Cardiac fibroblast (primary cell): ENCODE measurements around the gene PCSK9.

Experiments
- DNase-seq, 2 donors: peaks; one replicate each; pipeline versions ENCODE4 v3.0.0 to v3.0.0-alpha.2; 2010; ENCODE audit warnings: low read depth in 2 of 2
- H3K4me3 ChIP-seq, 2 donors: replicated peaks in 1 of 2; 1 replicate in 1 of 2; 2 replicates in 1 of 2; pipeline ENCODE4 v1.5.1; 2011; ENCODE audit warnings: low read depth in 2 of 2, low read length in 2 of 2, mild to moderate bottlenecking in 2 of 2, moderate library complexity in 1 of 2
- TF ChIP-seq, protein P1 (sequence below): IDR thresholded peaks from one replicate; pipeline ENCODE4 v1.5.1; 2011; ENCODE audit warnings: low read depth, mild to moderate bottlenecking, low read length, inconsistent platforms

PCSK9 gene

DNA sequence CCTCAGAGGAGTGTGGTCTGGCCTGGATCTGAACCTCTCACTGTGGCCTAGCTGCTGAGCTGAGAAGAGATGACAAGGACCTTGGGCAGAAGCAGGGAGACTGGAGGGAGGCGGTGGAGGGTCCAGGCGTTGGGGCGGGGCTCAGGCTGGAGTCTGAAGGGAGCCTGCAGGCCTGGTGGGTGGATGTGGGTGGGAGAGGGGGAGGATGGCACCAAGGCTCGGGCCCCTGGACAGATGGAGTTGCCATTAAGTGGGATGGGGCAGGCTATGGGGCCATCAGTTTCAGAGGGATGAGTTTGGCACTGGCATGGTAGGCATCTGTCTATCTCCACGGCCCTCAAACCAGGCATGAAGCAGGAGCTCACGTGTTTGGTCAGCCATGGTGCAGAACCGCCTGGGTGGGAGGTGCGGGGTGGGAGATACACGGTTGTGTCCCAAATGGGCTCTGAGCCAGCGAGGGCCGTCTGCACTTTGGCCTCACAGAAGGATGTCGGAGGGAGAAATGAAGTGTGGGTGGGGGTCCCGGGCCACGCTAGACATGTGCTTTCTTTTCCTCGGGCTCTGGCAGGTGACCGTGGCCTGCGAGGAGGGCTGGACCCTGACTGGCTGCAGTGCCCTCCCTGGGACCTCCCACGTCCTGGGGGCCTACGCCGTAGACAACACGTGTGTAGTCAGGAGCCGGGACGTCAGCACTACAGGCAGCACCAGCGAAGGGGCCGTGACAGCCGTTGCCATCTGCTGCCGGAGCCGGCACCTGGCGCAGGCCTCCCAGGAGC is 23.6 kb downstream of the PCSK9 start:
- no peak for DNase-seq
- TF ChIP-seq, protein P1, sequence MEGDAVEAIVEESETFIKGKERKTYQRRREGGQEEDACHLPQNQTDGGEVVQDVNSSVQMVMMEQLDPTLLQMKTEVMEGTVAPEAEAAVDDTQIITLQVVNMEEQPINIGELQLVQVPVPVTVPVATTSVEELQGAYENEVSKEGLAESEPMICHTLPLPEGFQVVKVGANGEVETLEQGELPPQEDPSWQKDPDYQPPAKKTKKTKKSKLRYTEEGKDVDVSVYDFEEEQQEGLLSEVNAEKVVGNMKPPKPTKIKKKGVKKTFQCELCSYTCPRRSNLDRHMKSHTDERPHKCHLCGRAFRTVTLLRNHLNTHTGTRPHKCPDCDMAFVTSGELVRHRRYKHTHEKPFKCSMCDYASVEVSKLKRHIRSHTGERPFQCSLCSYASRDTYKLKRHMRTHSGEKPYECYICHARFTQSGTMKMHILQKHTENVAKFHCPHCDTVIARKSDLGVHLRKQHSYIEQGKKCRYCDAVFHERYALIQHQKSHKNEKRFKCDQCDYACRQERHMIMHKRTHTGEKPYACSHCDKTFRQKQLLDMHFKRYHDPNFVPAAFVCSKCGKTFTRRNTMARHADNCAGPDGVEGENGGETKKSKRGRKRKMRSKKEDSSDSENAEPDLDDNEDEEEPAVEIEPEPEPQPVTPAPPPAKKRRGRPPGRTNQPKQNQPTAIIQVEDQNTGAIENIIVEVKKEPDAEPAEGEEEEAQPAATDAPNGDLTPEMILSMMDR = no peak
- H3K4me3 ChIP-seq = no peak overlapping the region

DNA sequence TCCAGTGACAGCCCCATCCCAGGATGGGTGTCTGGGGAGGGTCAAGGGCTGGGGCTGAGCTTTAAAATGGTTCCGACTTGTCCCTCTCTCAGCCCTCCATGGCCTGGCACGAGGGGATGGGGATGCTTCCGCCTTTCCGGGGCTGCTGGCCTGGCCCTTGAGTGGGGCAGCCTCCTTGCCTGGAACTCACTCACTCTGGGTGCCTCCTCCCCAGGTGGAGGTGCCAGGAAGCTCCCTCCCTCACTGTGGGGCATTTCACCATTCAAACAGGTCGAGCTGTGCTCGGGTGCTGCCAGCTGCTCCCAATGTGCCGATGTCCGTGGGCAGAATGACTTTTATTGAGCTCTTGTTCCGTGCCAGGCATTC is 24.2 kb downstream of the PCSK9 start:
- H3K4me3 ChIP-seq = no peak overlapping the region
- TF ChIP-seq, protein P1 = no peak
- DNase-seq = no peak

DNA sequence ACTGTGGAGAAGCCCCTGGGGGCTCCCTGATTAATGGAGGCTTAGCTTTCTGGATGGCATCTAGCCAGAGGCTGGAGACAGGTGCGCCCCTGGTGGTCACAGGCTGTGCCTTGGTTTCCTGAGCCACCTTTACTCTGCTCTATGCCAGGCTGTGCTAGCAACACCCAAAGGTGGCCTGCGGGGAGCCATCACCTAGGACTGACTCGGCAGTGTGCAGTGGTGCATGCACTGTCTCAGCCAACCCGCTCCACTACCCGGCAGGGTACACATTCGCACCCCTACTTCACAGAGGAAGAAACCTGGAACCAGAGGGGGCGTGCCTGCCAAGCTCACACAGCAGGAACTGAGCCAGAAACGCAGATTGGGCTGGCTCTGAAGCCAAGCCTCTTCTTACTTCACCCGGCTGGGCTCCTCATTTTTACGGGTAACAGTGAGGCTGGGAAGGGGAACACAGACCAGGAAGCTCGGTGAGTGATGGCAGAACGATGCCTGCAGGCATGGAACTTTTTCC is 24.8 kb downstream of the PCSK9 start:
- no peak overlapping the region for H3K4me3 ChIP-seq
- TF ChIP-seq, protein P1 = peak; percentile 5
- peak; percentile 12 to 35 for DNase-seq

DNA sequence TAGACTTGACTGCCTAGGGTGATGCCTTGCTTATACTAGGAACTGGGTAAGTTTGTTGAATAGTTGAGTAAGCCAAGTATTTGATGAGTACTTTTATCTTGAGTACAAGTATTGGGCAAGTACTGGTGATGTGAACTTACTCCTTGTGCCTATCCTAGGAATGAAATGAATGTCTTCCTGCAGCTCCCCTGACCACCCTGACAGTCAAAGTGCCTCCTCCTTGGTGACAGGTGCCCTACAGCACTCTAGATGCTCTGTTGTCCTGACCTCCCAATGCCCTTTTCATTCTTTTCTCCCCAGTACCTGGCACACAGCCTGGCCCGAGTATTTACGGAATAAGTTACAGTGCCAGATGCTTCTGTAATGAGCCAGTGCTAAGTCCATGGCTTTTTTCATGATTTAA is 25.5 kb downstream of the PCSK9 start:
- no peak overlapping the region for H3K4me3 ChIP-seq
- TF ChIP-seq, protein P1 = no peak
- peak; percentile 51 to 63 for DNase-seq

DNA sequence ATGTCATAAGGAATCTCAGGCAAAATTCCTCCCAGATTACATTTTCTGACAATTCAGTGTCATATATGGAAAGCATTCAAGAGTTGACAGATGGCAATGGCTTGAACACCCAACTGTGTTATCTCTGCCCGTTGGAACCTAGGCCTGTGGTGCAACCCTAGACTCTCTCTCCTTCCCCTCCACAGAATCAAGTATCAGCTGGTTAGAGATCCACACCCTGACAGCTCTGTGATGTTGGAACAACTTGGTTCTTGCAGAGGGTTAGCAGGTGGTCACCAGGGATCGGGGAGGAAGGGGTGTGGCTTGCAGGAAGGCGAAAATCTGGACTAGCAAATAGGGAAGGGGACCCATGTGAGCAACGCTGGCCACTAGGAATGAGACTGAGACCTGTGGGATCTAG is 26.3 kb downstream of the PCSK9 start:
- TF ChIP-seq, protein P1 = no peak
- H3K4me3 ChIP-seq = no peak overlapping the region
- no peak for DNase-seq

GRCh38 chr1:55067022-55067778 is 27.9 kb downstream of the PCSK9 start:
- TF ChIP-seq, protein P1 = no peak
- no peak for DNase-seq
- no peak overlapping the region for H3K4me3 ChIP-seq
